ENCODE data around the gene ROGDI. TPM values are rescaled to one million over a fixed set of nuclear protein-coding genes. Genes with fewer than 3 reads are reported as not detected.

Gene ROGDI
- total RNA-seq, 1 experiment from 2014 or later = 36.4 TPM

GRCh38 chr16:4846503-4846900, 44.1 kb upstream of the ROGDI start:
- H3K36me3 Mint-ChIP-seq (ENCODE audit: insufficient read depth in 1 of 3, low read depth in 3 of 3) = peaks cover 23 to 48% (median 44%) of the 10 kb centered on the region in 3 experiments
- Histone ChIP-seq H2BK20ac (ENCODE audit: low read depth, low read length, poor library complexity, severe bottlenecking) (no peak overlapping the region), H3K9ac (ENCODE audit: extremely low read depth, insufficient read length, low read length) (peak overlapping the region; percentile 76), H2AFZ (ENCODE audit: low read length) (no peak overlapping the region), H3K27me3 (ENCODE audit: insufficient read depth, low read length) (no peaks in the 10 kb centered on the region), H3K23ac (ENCODE audit: insufficient read length, low read depth, low read length) (no peak overlapping the region), H2BK12ac (ENCODE audit: insufficient read length, low read depth, low read length) (no peak overlapping the region), H3K18ac (ENCODE audit: insufficient read length, low read depth, low read length) (no peak overlapping the region), H3K23me2 (ENCODE audit: insufficient read length, low read depth, low read length, poor library complexity, severe bottlenecking) (peaks cover 17% of the 10 kb centered on the region), H3K27ac (ENCODE audit: insufficient read length, low read depth, low read length) (no peak overlapping the region), H3K56ac (ENCODE audit: insufficient read length, low read depth, low read length) (no peak overlapping the region), H3K4me1 (ENCODE audit: insufficient read depth, low read length) (peaks cover 3% of the 10 kb centered on the region), H3K79me1 (ENCODE audit: insufficient read depth, low read depth, low read length, poor library complexity, severe bottlenecking) (peaks cover 11% of the 10 kb centered on the region), H3K9me3 (ENCODE audit: control insufficient read depth, low read depth, low read length) (no peaks in the 10 kb centered on the region), H4K20me1 (ENCODE audit: control insufficient read depth, insufficient read depth, insufficient read length) (no peaks in the 10 kb centered on the region), H2BK15ac (ENCODE audit: low read depth, low read length) (no peak overlapping the region), H3K4me2 (ENCODE audit: insufficient read depth, insufficient read length, low read length) (peak overlapping the region; percentile 95), H4K8ac (replicated peaks; ENCODE audit: insufficient read length, low read depth, low read length) (no peak overlapping the region), H3T11ph (ENCODE audit: low read length) (no peak overlapping the region), H2BK5ac (ENCODE audit: insufficient read length, low read length) (no peak overlapping the region), H4K91ac (ENCODE audit: insufficient read length, low read depth, low read length) (no peak overlapping the region), H3K4ac (ENCODE audit: low read depth, low read length) (no peak overlapping the region), H2AK5ac (ENCODE audit: insufficient read length, low read length) (no peak overlapping the region), H3K14ac (ENCODE audit: insufficient read depth, low read length) (peak overlapping the region; percentile 28; the same call in 1 of the 2 replicates), H2BK120ac (ENCODE audit: low read depth, low read length, poor library complexity, severe bottlenecking) (no peak overlapping the region), H3K79me2 (ENCODE audit: insufficient read depth, low read length) (peaks cover 29% of the 10 kb centered on the region), H4K5ac (ENCODE audit: insufficient read length, low read depth, low read length) (no peak overlapping the region)
- peaks cover 22 to 31% of the 10 kb centered on the region in 2 experiments for H3K4me1 Mint-ChIP-seq
- no peaks in the 10 kb centered on the region for H3K9me3 Mint-ChIP-seq
- no CpG with 5 or more reads among the region's 27 CpGs for WGBS (ENCODE audit: extremely low coverage, insufficient read length, low lambda C conversion rate)
- H3K27me3 Mint-ChIP-seq (ENCODE audit: low read depth) = no peaks in the 10 kb centered on the region
- peak overlapping the region; percentile 82 to 92 for H3K4me3 Mint-ChIP-seq
- H3K27ac Mint-ChIP-seq = peak overlapping the region in 2 of 3 experiments; percentile 40 to 72; a peak in 2 of 7 replicates
- TF ChIP-seq, protein P1, sequence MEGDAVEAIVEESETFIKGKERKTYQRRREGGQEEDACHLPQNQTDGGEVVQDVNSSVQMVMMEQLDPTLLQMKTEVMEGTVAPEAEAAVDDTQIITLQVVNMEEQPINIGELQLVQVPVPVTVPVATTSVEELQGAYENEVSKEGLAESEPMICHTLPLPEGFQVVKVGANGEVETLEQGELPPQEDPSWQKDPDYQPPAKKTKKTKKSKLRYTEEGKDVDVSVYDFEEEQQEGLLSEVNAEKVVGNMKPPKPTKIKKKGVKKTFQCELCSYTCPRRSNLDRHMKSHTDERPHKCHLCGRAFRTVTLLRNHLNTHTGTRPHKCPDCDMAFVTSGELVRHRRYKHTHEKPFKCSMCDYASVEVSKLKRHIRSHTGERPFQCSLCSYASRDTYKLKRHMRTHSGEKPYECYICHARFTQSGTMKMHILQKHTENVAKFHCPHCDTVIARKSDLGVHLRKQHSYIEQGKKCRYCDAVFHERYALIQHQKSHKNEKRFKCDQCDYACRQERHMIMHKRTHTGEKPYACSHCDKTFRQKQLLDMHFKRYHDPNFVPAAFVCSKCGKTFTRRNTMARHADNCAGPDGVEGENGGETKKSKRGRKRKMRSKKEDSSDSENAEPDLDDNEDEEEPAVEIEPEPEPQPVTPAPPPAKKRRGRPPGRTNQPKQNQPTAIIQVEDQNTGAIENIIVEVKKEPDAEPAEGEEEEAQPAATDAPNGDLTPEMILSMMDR (conservative IDR thresholded peaks at IDR 0.05) = no peak
- DNase-seq = peak; percentile 32
